IMR-90 (cell line): ENCODE results near the gene BASP1. TPM values are rescaled to one million over a fixed set of nuclear protein-coding genes. Genes with fewer than 3 reads are reported as not detected.

Experiments used
- ATAC-seq: fragments of 200-7000 bp; cut with Tn5 transposase; 2 replicates; pipeline ENCODE4 v1.9.1; 2020; ENCODE audit warnings: low read depth, mild to moderate bottlenecking, moderate library complexity
- BruUV-seq: library from RNA; stranded (reverse); fragments of 400-500 nt; replicated peaks from 2 replicates; lab custom pipeline; 2021; lab: Mats Ljungman, UMichigan
- CTCF ChIA-PET: fragments of 300-600 bp; formaldehyde crosslinking; extraction: SDS; loops from one replicate; lab custom pipeline; 2021; ENCODE audit warnings: antibody characterized with exemption; lab: Yijun Ruan, JAX
- POLR2A ChIA-PET: fragments of 300-600 bp; sonication (Branson Sonifier 250); formaldehyde crosslinking; loops from one replicate; lab custom pipeline; 2022; ENCODE audit warnings: antibody characterized with exemption; ENCODE audit not compliant: unreplicated experiment; lab: Charles Lee
- DNase-seq: peaks from one replicate; pipeline ENCODE4 v3.0.0; 2013
- H2AFZ ChIP-seq: replicated peaks from 2 replicates; pipeline ENCODE3; 2013; ENCODE audit warnings: low read length, mild to moderate bottlenecking; ENCODE audit not compliant: poor library complexity
- H2AK5ac ChIP-seq: 2 replicates; pipeline ENCODE4 v1.6.1; 2013; ENCODE audit warnings: low read depth, low read length, inconsistent platforms
- H2AK9ac ChIP-seq: replicated peaks from 2 replicates; pipeline ENCODE3; 2013; ENCODE audit warnings: mild to moderate bottlenecking, low read depth, low read length, moderate library complexity; ENCODE audit not compliant: poor library complexity
- H2BK120ac ChIP-seq: 2 replicates; pipeline ENCODE4 v1.6.1; 2013; ENCODE audit warnings: low read depth, low read length, inconsistent platforms
- H2BK15ac ChIP-seq: 3 replicates; pipeline ENCODE4 v1.6.1; 2013; ENCODE audit warnings: low read depth, low read length, inconsistent platforms
- H2BK20ac ChIP-seq: 2 replicates; pipeline ENCODE4 v1.6.1; 2013; ENCODE audit warnings: low read depth, mild to moderate bottlenecking, inconsistent platforms, low read length, moderate library complexity
- H2BK5ac ChIP-seq: 2 replicates; pipeline ENCODE4 v1.6.1; 2013; ENCODE audit warnings: mild to moderate bottlenecking, low read depth, low read length, inconsistent platforms; ENCODE audit not compliant: poor library complexity, severe bottlenecking
- H3K14ac ChIP-seq: replicated peaks from 2 replicates; pipeline ENCODE4 v1.6.1; 2013; ENCODE audit warnings: low read depth, low read length, inconsistent platforms
- H3K18ac ChIP-seq: 2 replicates; pipeline ENCODE4 v1.6.1; 2013; ENCODE audit warnings: low read depth, low read length, control low read depth
- H3K23ac ChIP-seq: 2 replicates; pipeline ENCODE4 v1.6.1; 2013; ENCODE audit warnings: low read depth, low read length, inconsistent platforms
- H3K27ac ChIP-seq: 2 replicates; pipeline ENCODE4 v1.5.1; 2013; ENCODE audit warnings: mild to moderate bottlenecking, control low read depth, low read length; ENCODE audit not compliant: insufficient read depth
- H3K27me3 ChIP-seq: 2 replicates; pipeline ENCODE4 v1.6.1; 2013; ENCODE audit warnings: low read length; ENCODE audit not compliant: control insufficient read depth, insufficient read depth
- H3K36me3 ChIP-seq: 2 replicates; pipeline ENCODE4 v1.6.1; 2013; ENCODE audit warnings: low read length, mixed read lengths; ENCODE audit not compliant: control insufficient read depth, insufficient read depth
- H3K4ac ChIP-seq: 2 replicates; pipeline ENCODE4 v1.6.1; 2013; ENCODE audit warnings: low read depth, low read length, inconsistent platforms
- H3K4me1 ChIP-seq: 2 replicates; pipeline ENCODE4 v1.6.1; 2013; ENCODE audit warnings: low read length, mixed read lengths; ENCODE audit not compliant: control insufficient read depth, insufficient read depth
- H3K4me2 ChIP-seq: 2 replicates; pipeline ENCODE4 v1.6.1; 2013; ENCODE audit warnings: low read depth, mild to moderate bottlenecking, control low read depth, low read length, moderate library complexity
- H3K4me3 ChIP-seq: 2 replicates; pipeline ENCODE4 v1.5.1; 2013; ENCODE audit warnings: low read depth, mild to moderate bottlenecking, control low read depth, low read length, moderate library complexity; ENCODE audit not compliant: insufficient read depth
- H3K56ac ChIP-seq: 2 replicates; pipeline ENCODE4 v1.6.1; 2013; ENCODE audit warnings: low read length, inconsistent platforms; ENCODE audit not compliant: insufficient read depth; ENCODE audit errors: extremely low read depth
- H3K79me1 ChIP-seq, 2 experiments: 2 replicates each; pipeline ENCODE4 v1.6.1; 2013; ENCODE audit warnings: low read length in 2 of 2, inconsistent platforms in 1 of 2, low read depth in 1 of 2
- H3K9ac ChIP-seq: 2 replicates; pipeline ENCODE4 v1.6.1; 2013; ENCODE audit warnings: low read depth, low read length, control low read depth
- H3K9me1 ChIP-seq: 2 replicates; pipeline ENCODE4 v1.6.1; 2013; ENCODE audit warnings: low read length, inconsistent platforms; ENCODE audit not compliant: insufficient read depth
- H3K9me3 ChIP-seq: 2 replicates; pipeline ENCODE4 v1.6.1; 2013; ENCODE audit warnings: low read length; ENCODE audit not compliant: control insufficient read depth, insufficient read depth
- H4K20me1 ChIP-seq: 2 replicates; pipeline ENCODE4 v1.6.1; 2013; ENCODE audit warnings: low read length, inconsistent platforms; ENCODE audit not compliant: insufficient read depth
- H4K5ac ChIP-seq: 2 replicates; pipeline ENCODE4 v1.6.1; 2013; ENCODE audit warnings: mild to moderate bottlenecking, low read depth, low read length, control low read depth
- H4K8ac ChIP-seq, 2 experiments: 2 replicates each; pipeline ENCODE4 v1.6.1; 2013; ENCODE audit warnings: low read depth in 2 of 2, low read length in 2 of 2, control low read depth in 1 of 2, inconsistent platforms in 1 of 2
- H4K91ac ChIP-seq: 2 replicates; pipeline ENCODE4 v1.6.1; 2013; ENCODE audit warnings: low read depth, low read length, inconsistent platforms; ENCODE audit not compliant: insufficient read depth
- BHLHE40 ChIP-seq: fragments of 150-350 bp; IDR thresholded peaks from 2 replicates; pipeline ENCODE4 v1.6.1; 2016; ENCODE audit warnings: mild to moderate bottlenecking, low read depth, low read length
- CEBPB ChIP-seq: IDR thresholded peaks from 2 replicates; pipeline ENCODE4 v1.6.1; 2012; ENCODE audit warnings: low read depth, low read length, improper control_type of control experiment
- CHD1 ChIP-seq: IDR thresholded peaks from 2 replicates; pipeline ENCODE4 v1.6.1; 2012; ENCODE audit warnings: low read depth, low read length, improper control_type of control experiment
- CTCF ChIP-seq: conservative IDR thresholded peaks from 2 replicates; pipeline ENCODE4 v1.5.1; 2012; ENCODE audit warnings: mild to moderate bottlenecking, low read depth, low read length, improper control_type of control experiment
- FOS ChIP-seq: fragments of 150-350 bp; IDR thresholded peaks from 2 replicates; pipeline ENCODE4 v1.6.1; 2016; ENCODE audit warnings: low read depth, low read length
- MAFK ChIP-seq: IDR thresholded peaks from 2 replicates; pipeline ENCODE4 v1.6.1; 2012; ENCODE audit warnings: low read depth, low read length, improper control_type of control experiment
- MAZ ChIP-seq: IDR thresholded peaks from 2 replicates; pipeline ENCODE4 v1.6.1; 2012; ENCODE audit warnings: low read depth, mild to moderate bottlenecking, low read length, improper control_type of control experiment, moderate library complexity, borderline replicate concordance
- MXI1 ChIP-seq: IDR thresholded peaks from 2 replicates; pipeline ENCODE4 v1.6.1; 2012; ENCODE audit warnings: low read depth, mild to moderate bottlenecking, low read length, moderate library complexity, borderline replicate concordance
- NFE2L2 ChIP-seq: fragments of 150-350 bp; IDR thresholded peaks from 2 replicates; pipeline ENCODE4 v1.6.1; 2016; ENCODE audit warnings: low read depth, mild to moderate bottlenecking, low read length
- POLR2A ChIP-seq: IDR thresholded peaks from 2 replicates; pipeline ENCODE4 v1.6.1; 2012; ENCODE audit warnings: mild to moderate bottlenecking, low read depth, low read length
- RAD21 ChIP-seq: IDR thresholded peaks from 2 replicates; pipeline ENCODE4 v1.6.1; 2012; ENCODE audit warnings: low read length, improper control_type of control experiment
- RCOR1 ChIP-seq: IDR thresholded peaks from 2 replicates; pipeline ENCODE4 v1.6.1; 2012; ENCODE audit warnings: mild to moderate bottlenecking, low read length, improper control_type of control experiment; ENCODE audit not compliant: insufficient replicate concordance
- RFX5 ChIP-seq: IDR thresholded peaks from 2 replicates; pipeline ENCODE4 v1.8.0; 2012; ENCODE audit warnings: low read depth, mild to moderate bottlenecking, low read length, moderate library complexity
- SMC3 ChIP-seq: fragments of 150-350 bp; IDR thresholded peaks from 2 replicates; pipeline ENCODE4 v1.6.1; 2016; ENCODE audit warnings: low read depth, mild to moderate bottlenecking, antibody characterized with exemption, low read length, moderate library complexity
- USF2 ChIP-seq: fragments of 150-350 bp; IDR thresholded peaks from 2 replicates; pipeline ENCODE4 v1.6.1; 2017; ENCODE audit warnings: mild to moderate bottlenecking, antibody characterized with exemption, low read length, low read depth
- WGBS, 2 experiments: methylation state at CpG; one replicate each; pipeline versions ENCODE4 v1.1.5 to v1.1.7; 2013; ENCODE audit warnings: missing lambda C conversion rate in 2 of 2; ENCODE audit not compliant: insufficient read length in 1 of 2; ENCODE audit errors: extremely low coverage in 2 of 2; 5-methylcytosine and 5-hydroxymethylcytosine counted together
- dilution Hi-C: fragments of 300-500 bp; cut with HindIII; formaldehyde crosslinking; loops from one replicate; pipeline ENCODE4 v1.14.3; 2018; ENCODE audit warnings: low sequenced_read_pairs; ENCODE audit not compliant: unreplicated experiment
- in situ Hi-C: fragments of 300-500 bp; cut with MboI; formaldehyde crosslinking; loops from 3 replicates; pipeline ENCODE4 v1.14.3; 2019; ENCODE audit warnings: low sequenced_read_pairs, inconsistent platforms, mixed read lengths
- intact Hi-C: fragments of 100-400 bp; cut with micrococcal nuclease; formaldehyde crosslinking; loops from 2 replicates; pipeline ENCODE4 v1.10.0; 2022
- polyA plus RNA-seq, 3 experiments: library from polyadenylated mRNA; depleted of rRNA; stranded (reverse); fragments of >200 nt; gene quantifications; 2 replicates each; pipeline ENCODE4 v1.2.3, GENCODE V29; 2012; ENCODE audit warnings: low replicate concordance in 1 of 3
- total RNA-seq: library from RNA; depleted of rRNA; stranded (reverse); fragments of >200 nt; gene quantifications from 2 replicates; pipeline ENCODE4 v1.2.3, GENCODE V29; 2012
- TF ChIP-seq, protein P1 (sequence below): fragments of 150-350 bp; IDR thresholded peaks from 2 replicates; pipeline ENCODE4 v1.6.1; 2016; ENCODE audit warnings: low read depth, mild to moderate bottlenecking, low read length, moderate library complexity, borderline replicate concordance

BASP1 gene
- total and polyA plus RNA-seq, 2 of the 4 experiments (the other 2 are of a cell fraction), result 39.6 to 103 TPM

GRCh38 chr5:17272111-17272510 is 54.7 kb downstream of the BASP1 start:
- Histone ChIP-seq H3K9me3 (no peaks in the 10 kb centered on the region), H2BK5ac (no peak overlapping the region), H2BK120ac (no peak overlapping the region), H3K4me3 (no peak overlapping the region), H3K4me2 (no peak overlapping the region), H3K18ac (no peak overlapping the region), H2BK15ac (no peak overlapping the region), H3K4me1 (peaks cover 5% of the 10 kb centered on the region), H3K9ac (no peak overlapping the region), H3K79me1 (peaks cover 31 to 63% of the 10 kb centered on the region in 2 experiments), H4K91ac (no peak overlapping the region), H3K23ac (no peak overlapping the region), H2BK20ac (no peak overlapping the region), H3K4ac (no peak overlapping the region), H3K56ac (no peak overlapping the region), H3K27me3 (no peaks in the 10 kb centered on the region), H3K14ac (no peak overlapping the region), H3K27ac (no peak overlapping the region), H4K5ac (no peak overlapping the region), H4K8ac (no peak overlapping the region), H3K36me3 (peaks cover 23% of the 10 kb centered on the region), H2AFZ (no peak overlapping the region), H3K9me1 (peaks cover 5% of the 10 kb centered on the region), H4K20me1 (peaks cover 76% of the 10 kb centered on the region), H2AK5ac (no peak overlapping the region), H2AK9ac (no peak overlapping the region)
- no peak for ATAC-seq
- intact Hi-C loops, result no loop called here
- dilution Hi-C loops, result no loop called here
- POLR2A ChIA-PET, result no interaction called here
- in situ Hi-C loops, result no loop called here
- BruUV-seq, result no TSS peak
- CTCF ChIA-PET, result interaction anchor here (0.6 kb wide), 1 partner anchor 32 kb away, joined by 3 read pairs; no protein-coding TSS in a partner anchor
- 100% methylated on average over 1 of the region's 3 CpGs; no CpG with 5 or more reads in 1 of the 2 experiments for WGBS, 2 experiments
- DNase-seq, result no peak
- TF ChIP-seq RCOR1 (no peak), BHLHE40 (no peak), MAFK (no peak), MAZ (no peak), RAD21 (no peak), USF2 (no peak), POLR2A (no peak), CHD1 (no peak), RFX5 (no peak), FOS (no peak), CEBPB (no peak), CTCF (no peak), MXI1 (no peak), NFE2L2 (no peak), SMC3 (no peak)
- TF ChIP-seq, protein P1, sequence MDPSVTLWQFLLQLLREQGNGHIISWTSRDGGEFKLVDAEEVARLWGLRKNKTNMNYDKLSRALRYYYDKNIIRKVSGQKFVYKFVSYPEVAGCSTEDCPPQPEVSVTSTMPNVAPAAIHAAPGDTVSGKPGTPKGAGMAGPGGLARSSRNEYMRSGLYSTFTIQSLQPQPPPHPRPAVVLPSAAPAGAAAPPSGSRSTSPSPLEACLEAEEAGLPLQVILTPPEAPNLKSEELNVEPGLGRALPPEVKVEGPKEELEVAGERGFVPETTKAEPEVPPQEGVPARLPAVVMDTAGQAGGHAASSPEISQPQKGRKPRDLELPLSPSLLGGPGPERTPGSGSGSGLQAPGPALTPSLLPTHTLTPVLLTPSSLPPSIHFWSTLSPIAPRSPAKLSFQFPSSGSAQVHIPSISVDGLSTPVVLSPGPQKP, result no peak
